Smooth muscle cell (in vitro differentiated cells): ENCODE results near the gene DBF4B. TPM values are rescaled to one million over a fixed set of nuclear protein-coding genes. Genes with fewer than 3 reads are reported as not detected.

ENCODE experiments used
- DNase-seq: peaks from one replicate; lab custom pipeline; 2025; ENCODE audit not compliant: unreplicated experiment; lab: John Stamatoyannopoulos, UW
- H2AFZ ChIP-seq: fragments of 200-600 bp; sonication (generic); 2 replicates; pipeline ENCODE4 v1.6.0; 2016; ENCODE audit warnings: antibody characterized with exemption, low read depth, mild to moderate bottlenecking
- H3F3A ChIP-seq: fragments of 200-600 bp; sonication (generic); 2 replicates; pipeline ENCODE4 v1.6.0; 2017; ENCODE audit warnings: antibody characterized with exemption, low read depth
- H3K27ac ChIP-seq: fragments of 200-600 bp; sonication (generic); 2 replicates; pipeline ENCODE4 v1.5.1; 2016; ENCODE audit warnings: low read depth, mild to moderate bottlenecking
- H3K27me3 ChIP-seq: fragments of 200-600 bp; sonication (generic); 2 replicates; pipeline ENCODE4 v1.6.1; 2016; ENCODE audit warnings: low read depth, mild to moderate bottlenecking
- H3K36me3 ChIP-seq: fragments of 200-600 bp; sonication (generic); 2 replicates; pipeline ENCODE4 v1.5.1; 2016; ENCODE audit warnings: low read depth
- H3K4me1 ChIP-seq: fragments of 200-600 bp; sonication (generic); 2 replicates; pipeline ENCODE4 v1.5.1; 2016; ENCODE audit warnings: low read depth
- H3K4me2 ChIP-seq: fragments of 200-600 bp; sonication (generic); 2 replicates; pipeline ENCODE4 v1.6.0; 2016; ENCODE audit warnings: mild to moderate bottlenecking
- H3K4me3 ChIP-seq: fragments of 200-600 bp; sonication (generic); 2 replicates; pipeline ENCODE4 v1.5.1; 2016; ENCODE audit warnings: mild to moderate bottlenecking
- H3K79me2 ChIP-seq: fragments of 200-600 bp; sonication (generic); 2 replicates; pipeline ENCODE4 v1.6.0; 2016; ENCODE audit warnings: low read depth, mild to moderate bottlenecking
- H3K9ac ChIP-seq: fragments of 200-600 bp; sonication (generic); 2 replicates; pipeline ENCODE4 v1.6.0; 2016; ENCODE audit warnings: low read depth
- H3K9me3 ChIP-seq: fragments of 200-600 bp; sonication (generic); replicated peaks from 2 replicates; pipeline ENCODE4 v1.5.1; 2016; ENCODE audit warnings: low read depth
- H4K20me1 ChIP-seq: fragments of 200-600 bp; sonication (generic); 2 replicates; pipeline ENCODE4 v1.6.0; 2016; ENCODE audit warnings: low read depth
- CTCF ChIP-seq: fragments of 200-600 bp; sonication (generic); IDR thresholded peaks from 2 replicates; pipeline ENCODE4 v1.5.1; 2017; ENCODE audit warnings: borderline replicate concordance, mild to moderate bottlenecking, antibody characterized with exemption; ENCODE audit not compliant: insufficient read depth, poor library complexity, severe bottlenecking
- WGBS: methylation state at CpG from one replicate; pipeline ENCODE4 v1.1.7; 2016; ENCODE audit warnings: low lambda C conversion rate; 5-methylcytosine and 5-hydroxymethylcytosine counted together
- polyA plus RNA-seq: library from polyadenylated mRNA; unstranded; fragments of >200 nt; fragmentation: Nextera tagmentation; extraction: Ambion mirVana; gene quantifications from 2 replicates; pipeline ENCODE4 v1.2.1, GENCODE V29; 2016
- total RNA-seq: library from RNA; depleted of rRNA; stranded (reverse); fragments of >200 nt; gene quantifications from 2 replicates; pipeline ENCODE4 v1.2.3, GENCODE V29; 2014

Gene DBF4B
- total and polyA plus RNA-seq, 2 experiments from 2014 or later, result 1.6 to 2.7 TPM

- no peak for TF ChIP-seq CTCF
- Histone ChIP-seq H3K27ac (no peak overlapping the region), H3K27me3 (peaks cover 7% of the 10 kb centered on the region), H3K4me2 (no peak overlapping the region), H3K9ac (no peak overlapping the region), H3K4me1 (no peaks in the 10 kb centered on the region), H3K36me3 (no peaks in the 10 kb centered on the region), H3K9me3 (no peaks in the 10 kb centered on the region), H3K4me3 (no peak overlapping the region), H3F3A (peaks cover 3% of the 10 kb centered on the region), H3K79me2 (no peaks in the 10 kb centered on the region), H4K20me1 (no peaks in the 10 kb centered on the region), H2AFZ (no peak overlapping the region)
- WGBS, result 97% methylated on average over 1 of the region's 1 CpG
- DNase-seq, result no peak
These were observed 43.6 kb upstream of the DBF4B start for GRCh38 chr17:44664867-44665266.

GRCh38 chr17:44666006-44666405 lies 42.5 kb upstream of the DBF4B start:
- TF ChIP-seq CTCF, result no peak
- Histone ChIP-seq H3K4me1 (no peaks in the 10 kb centered on the region), H3K27me3 (peaks cover 7% of the 10 kb centered on the region), H3K36me3 (no peaks in the 10 kb centered on the region), H3K9me3 (no peaks in the 10 kb centered on the region), H3K79me2 (no peaks in the 10 kb centered on the region), H3F3A (peaks cover 3% of the 10 kb centered on the region), H3K4me2 (no peak overlapping the region), H3K27ac (no peak overlapping the region), H3K4me3 (no peak overlapping the region), H4K20me1 (no peaks in the 10 kb centered on the region), H3K9ac (no peak overlapping the region), H2AFZ (no peak overlapping the region)
- 92% methylated on average over 1 of the region's 1 CpG for WGBS
- no peak for DNase-seq

GRCh38 chr17:44672479-44673093 lies 35.9 kb upstream of the DBF4B start:
- H3K4me3 ChIP-seq, result no peak overlapping the region
- no peaks in the 10 kb centered on the region for H3F3A ChIP-seq
- no peaks in the 10 kb centered on the region for H4K20me1 ChIP-seq
- no peak overlapping the region for H3K27ac ChIP-seq
- DNase-seq, result no peak
- no peaks in the 10 kb centered on the region for H3K9me3 ChIP-seq
- no peak overlapping the region for H3K9ac ChIP-seq
- H3K4me1 ChIP-seq, result no peaks in the 10 kb centered on the region
- H2AFZ ChIP-seq, result no peak overlapping the region
- TF ChIP-seq CTCF, result peak; percentile 51
- H3K79me2 ChIP-seq, result no peaks in the 10 kb centered on the region
- H3K27me3 ChIP-seq, result no peaks in the 10 kb centered on the region
- no peak overlapping the region for H3K4me2 ChIP-seq
- H3K36me3 ChIP-seq, result no peaks in the 10 kb centered on the region

- no peaks in the 10 kb centered on the region for H3F3A ChIP-seq
- no peaks in the 10 kb centered on the region for H3K27me3 ChIP-seq
- no peak overlapping the region for H3K4me3 ChIP-seq
- H3K4me2 ChIP-seq, result no peak overlapping the region
- no peak overlapping the region for H3K9ac ChIP-seq
- no peak overlapping the region for H2AFZ ChIP-seq
- H3K9me3 ChIP-seq, result no peaks in the 10 kb centered on the region
- no peak overlapping the region for H3K27ac ChIP-seq
- H3K4me1 ChIP-seq, result no peaks in the 10 kb centered on the region
- H3K36me3 ChIP-seq, result peaks cover 5% of the 10 kb centered on the region
- no peaks in the 10 kb centered on the region for H4K20me1 ChIP-seq
- 90% methylated on average over 2 of the region's 2 CpGs for WGBS
- no peak for TF ChIP-seq CTCF
- no peak for DNase-seq
- H3K79me2 ChIP-seq, result no peaks in the 10 kb centered on the region
These were observed 34.6 kb upstream of the DBF4B start for GRCh38 chr17:44673893-44674292.
